ENCODE measurements around the gene ZBED2. TPM values are rescaled to one million over a fixed set of nuclear protein-coding genes. Genes with fewer than 3 reads are reported as not detected.

The ZBED2 gene
- total and polyA plus RNA-seq, 2 of the 13 experiments (the other 11 are each of a cell fraction or from before 2014, with no cell fraction given): 0.04 TPM; not detected in 1

DNA sequence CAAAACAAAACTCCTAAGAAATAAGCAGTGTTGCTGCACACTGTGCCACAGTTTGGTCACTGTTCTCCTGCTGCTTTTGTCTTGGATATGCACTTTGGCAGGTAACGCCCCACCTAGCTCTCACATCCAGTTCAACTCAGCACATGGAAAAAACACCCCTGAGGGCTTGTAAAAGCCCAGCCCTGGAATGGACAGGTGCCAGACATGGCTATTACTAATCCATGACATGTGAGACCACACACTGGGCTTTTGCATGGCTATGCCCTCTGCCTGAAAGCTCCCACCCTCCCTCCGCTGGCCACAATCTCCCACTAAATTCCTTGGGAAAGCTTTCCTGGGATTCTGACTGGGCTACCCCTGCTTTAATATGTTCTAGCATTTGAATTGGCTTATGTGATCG lies 24.7 kb upstream of the ZBED2 start:
- BruUV-seq (replicated peaks): no TSS peak
- TF ChIP-seq ZNF607 (CRISPR knock-in tag; IDR thresholded peaks at IDR 0.05; ENCODE audit: borderline replicate concordance): no peak
- TF ChIP-seq, protein P1, sequence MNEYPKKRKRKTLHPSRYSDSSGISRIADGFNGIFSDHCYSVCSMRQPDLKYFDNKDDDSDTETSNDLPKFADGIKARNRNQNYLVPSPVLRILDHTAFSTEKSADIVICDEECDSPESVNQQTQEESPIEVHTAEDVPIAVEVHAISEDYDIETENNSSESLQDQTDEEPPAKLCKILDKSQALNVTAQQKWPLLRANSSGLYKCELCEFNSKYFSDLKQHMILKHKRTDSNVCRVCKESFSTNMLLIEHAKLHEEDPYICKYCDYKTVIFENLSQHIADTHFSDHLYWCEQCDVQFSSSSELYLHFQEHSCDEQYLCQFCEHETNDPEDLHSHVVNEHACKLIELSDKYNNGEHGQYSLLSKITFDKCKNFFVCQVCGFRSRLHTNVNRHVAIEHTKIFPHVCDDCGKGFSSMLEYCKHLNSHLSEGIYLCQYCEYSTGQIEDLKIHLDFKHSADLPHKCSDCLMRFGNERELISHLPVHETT (CRISPR knock-in tag; conservative IDR thresholded peaks at IDR 0.05): no peak
- no peak for TF ChIP-seq PITX1 (CRISPR knock-in tag; IDR thresholded peaks at IDR 0.05)
- CTCF ChIA-PET (ENCODE audit: low intra/inter-chr PET ratio, low total read pairs): no interaction called here
- H2AFZ ChIP-seq (ENCODE audit: low read length): no peak overlapping the region
- H3K36me3 ChIP-seq (replicated peaks in 1 of 2; ENCODE audit: control insufficient read depth in 1 of 2, insufficient read depth in 2 of 2, low read length in 2 of 2): no peaks in the 10 kb centered on the region
- POLR2A ChIA-PET: no interaction called here
- H3K27me3 ChIP-seq (ENCODE audit: control insufficient read depth in 1 of 2, insufficient read depth in 2 of 2, low read length in 2 of 2): no peaks in the 10 kb centered on the region; a peak in 1 of 5 replicates
- no peaks in the 10 kb centered on the region for H3K4me1 ChIP-seq (ENCODE audit: insufficient read depth, low read length)
- H3K79me2 ChIP-seq (ENCODE audit: insufficient read depth, low read length): no peaks in the 10 kb centered on the region
- no peak overlapping the region for H3K4me2 ChIP-seq (ENCODE audit: low read depth, low read length)
- FAIRE-seq: no peak
- no peak for ATAC-seq
- H3K9me3 ChIP-seq (ENCODE audit: low read length): no peaks in the 10 kb centered on the region
- no peak for DNase-seq (ENCODE audit: low spot score)
- in situ Hi-C loops (cut with HindIII; ENCODE audit: extremely low pct_ligation_motif_present, low pct_unique_long_range_greater_than_20kb): no loop called here
- no peak overlapping the region for H3K4me3 ChIP-seq (replicated peaks in 1 of 3; ENCODE audit: insufficient read depth in 1 of 3, low read depth in 2 of 3, low read length in 3 of 3)
- no peak overlapping the region for H3K9ac ChIP-seq (ENCODE audit: insufficient read depth, low read depth, low read length)
- no peak overlapping the region for H3K27ac ChIP-seq (ENCODE audit: extremely low read length, insufficient read depth, low read length)
- H4K20me1 ChIP-seq (ENCODE audit: insufficient read depth, low read length): no peaks in the 10 kb centered on the region
- intact Hi-C loops (cut with micrococcal nuclease; ENCODE audit: unreplicated experiment): no loop called here
- WGBS (ENCODE audit: low lambda C conversion rate): 28% methylated on average over 3 of the region's 3 CpGs

GRCh38 chr3:111618945-111619344 lies 23.8 kb upstream of the ZBED2 start:
- Histone ChIP-seq H2AFZ (ENCODE audit: low read length) (no peak overlapping the region), H3K27ac (ENCODE audit: extremely low read length, insufficient read depth, low read length) (no peak overlapping the region), H3K9ac (ENCODE audit: insufficient read depth, low read depth, low read length) (no peak overlapping the region), H3K36me3 (replicated peaks in 1 of 2; ENCODE audit: control insufficient read depth in 1 of 2, insufficient read depth in 2 of 2, low read length in 2 of 2) (no peaks in the 10 kb centered on the region), H4K20me1 (ENCODE audit: insufficient read depth, low read length) (no peaks in the 10 kb centered on the region), H3K79me2 (ENCODE audit: insufficient read depth, low read length) (no peaks in the 10 kb centered on the region), H3K4me3 (replicated peaks in 1 of 3; ENCODE audit: insufficient read depth in 1 of 3, low read depth in 2 of 3, low read length in 3 of 3) (no peak overlapping the region), H3K4me1 (ENCODE audit: insufficient read depth, low read length) (no peaks in the 10 kb centered on the region), H3K9me3 (ENCODE audit: low read length) (no peaks in the 10 kb centered on the region), H3K27me3 (ENCODE audit: control insufficient read depth in 1 of 2, insufficient read depth in 2 of 2, low read length in 2 of 2) (no peaks in the 10 kb centered on the region; a peak in 1 of 5 replicates), H3K4me2 (ENCODE audit: low read depth, low read length) (no peak overlapping the region)
- ATAC-seq: no peak
- CTCF ChIA-PET (ENCODE audit: low intra/inter-chr PET ratio, low total read pairs): no interaction called here
- POLR2A ChIA-PET: no interaction called here
- in situ Hi-C loops (cut with HindIII; ENCODE audit: extremely low pct_ligation_motif_present, low pct_unique_long_range_greater_than_20kb): no loop called here
- intact Hi-C loops (cut with micrococcal nuclease; ENCODE audit: unreplicated experiment): no loop called here
- no peak for TF ChIP-seq ZNF354B (CRISPR knock-in tag; IDR thresholded peaks at IDR 0.05)
- no peak for TF ChIP-seq BCL3 (CRISPR knock-in tag; IDR thresholded peaks at IDR 0.05)
- no peak for TF ChIP-seq SIX1 (CRISPR knock-in tag; IDR thresholded peaks at IDR 0.05; ENCODE audit: borderline replicate concordance)
- TF ChIP-seq ARID4A (CRISPR knock-in tag; IDR thresholded peaks at IDR 0.05; ENCODE audit: borderline replicate concordance): no peak
- TF ChIP-seq CREB3 (CRISPR knock-in tag; IDR thresholded peaks at IDR 0.05): no peak
- TF ChIP-seq ZNF616 (CRISPR knock-in tag; IDR thresholded peaks at IDR 0.05; ENCODE audit: low read depth): no peak
- FAIRE-seq: no peak
- BruUV-seq (replicated peaks): no TSS peak
- no peak for DNase-seq (ENCODE audit: low spot score)
